ENCODE data around the gene S100A8. TPM values are rescaled to one million over a fixed set of nuclear protein-coding genes. Genes with fewer than 3 reads are reported as not detected.
"Not testable (repeated sequence)": the region's sequence is repeated elsewhere in the genome, so short reads cannot be mapped to it uniquely, and the experiment has no call there.

The S100A8 gene
- total RNA-seq, 2 experiments from 2014 or later = not detected

GRCh38 chr1:153349363-153350320 is 41.2 kb downstream of the S100A8 start:
- ChIA-PET CTCF (interaction anchor here (1.4 to 12.1 kb wide), 2 partner anchors 116 to 145 kb away, joined by 3 to 160 read pairs; no protein-coding TSS in a partner anchor), POLR2A (interaction anchor here (0.6 kb wide), 1 partner anchor 152 kb away, joined by 3 read pairs; no protein-coding TSS in a partner anchor)
- peaks cover 11% of the 10 kb centered on the region for H3K27me3 Mint-ChIP-seq
- H3K27ac Mint-ChIP-seq = no peak overlapping the region
- H3K4me3 Mint-ChIP-seq = no peak overlapping the region
- peaks cover 19% of the 10 kb centered on the region for H3K4me1 Mint-ChIP-seq
- no peaks in the 10 kb centered on the region for H3K36me3 Mint-ChIP-seq (ENCODE audit: low read depth)
- no peak for DNase-seq
- intact Hi-C loops (cut with DNase I, micrococcal nuclease) = loop anchor here (10.0 kb wide), 2 partner anchors 115 to 255 kb away; partner anchors contain the start of gene S100A7 (in 1 of the 2)
- no peaks in the 10 kb centered on the region for H3K9me3 Mint-ChIP-seq (ENCODE audit: low read depth)
- ATAC-seq = no peak

- H3K9me3 Mint-ChIP-seq (ENCODE audit: low read depth) = no peaks in the 10 kb centered on the region
- ATAC-seq = no peak
- POLR2A ChIA-PET = no interaction called here
- no peak within 1 kb of the TSS for H3K4me3 Mint-ChIP-seq
- peaks cover 11% of the 10 kb centered on the region for H3K27me3 Mint-ChIP-seq
- peaks cover 28% of the 10 kb centered on the region for H3K4me1 Mint-ChIP-seq
- CTCF ChIA-PET = interaction anchor here (0.6 to 12.1 kb wide), 3 partner anchors 44 to 146 kb away, joined by 3 to 160 read pairs (median 3); no protein-coding TSS in a partner anchor
- DNase-seq = no peak
- H3K27ac Mint-ChIP-seq = no peak within 1 kb of the TSS
- H3K36me3 Mint-ChIP-seq (ENCODE audit: low read depth) = no peaks in the 10 kb centered on the region
- intact Hi-C loops (cut with DNase I, micrococcal nuclease) = no loop called here
Measured at GRCh38 chr1:153348511-153349362, 42.1 kb downstream of the S100A8 start, which contains the start of gene PGLYRP4. PGLYRP4 (minus strand) TSS chr1:153348841; CDS start chr1:153347932, 909 bp downstream.

- no peak for DNase-seq
- intact Hi-C loops (cut with DNase I, micrococcal nuclease) = no loop called here
Measured at GRCh38 chr1:153347856-153348255, 43.0 kb downstream of the S100A8 start.

GRCh38 chr1:153347049-153347448 is 43.8 kb downstream of the S100A8 start:
- CTCF ChIA-PET = interaction anchor here (1.2 to 1.8 kb wide), 2 partner anchors 9 to 155 kb away, joined by 3 to 8 read pairs; no protein-coding TSS in a partner anchor
- H3K4me1 Mint-ChIP-seq = peaks cover 33% of the 10 kb centered on the region

More at GRCh38 chr1:153347856-153348255, 43.0 kb downstream of the S100A8 start:
- H3K4me1 Mint-ChIP-seq = peaks cover 33% of the 10 kb centered on the region
- ChIA-PET CTCF (interaction anchor here (0.6 kb wide), 1 partner anchor 43 kb away, joined by 3 read pairs; no protein-coding TSS in a partner anchor), POLR2A (no interaction called here)
- H3K4me3 Mint-ChIP-seq = no peak overlapping the region
- H3K27me3 Mint-ChIP-seq = peaks cover 9% of the 10 kb centered on the region
- no peaks in the 10 kb centered on the region for H3K36me3 Mint-ChIP-seq (ENCODE audit: low read depth)
- H3K9me3 Mint-ChIP-seq (ENCODE audit: low read depth) = no peaks in the 10 kb centered on the region
- H3K27ac Mint-ChIP-seq = no peak overlapping the region
- ATAC-seq = no peak

GRCh38 chr1:153346077-153346723 is 44.7 kb downstream of the S100A8 start:
- intact Hi-C loops (cut with DNase I, micrococcal nuclease) = no loop called here
- ChIA-PET CTCF (interaction anchor here (0.6 to 1.8 kb wide), 7 partner anchors 10 to 437 kb away, joined by 3 to 8 read pairs (median 3); no protein-coding TSS in a partner anchor), POLR2A (no interaction called here)
- Mint-ChIP-seq H3K9me3 (ENCODE audit: low read depth) (no peaks in the 10 kb centered on the region), H3K4me3 (no peak overlapping the region), H3K27ac (no peak overlapping the region), H3K36me3 (ENCODE audit: low read depth) (no peaks in the 10 kb centered on the region), H3K4me1 (peaks cover 33% of the 10 kb centered on the region), H3K27me3 (peaks cover 9% of the 10 kb centered on the region)
- DNase-seq (no peak), ATAC-seq (peak; percentile 34)

More at GRCh38 chr1:153347049-153347448, 43.8 kb downstream of the S100A8 start:
- ATAC-seq; H3K27ac Mint-ChIP-seq; H3K27me3 Mint-ChIP-seq; POLR2A ChIA-PET; DNase-seq; intact Hi-C loops (cut with DNase I, micrococcal nuclease); H3K9me3 Mint-ChIP-seq (ENCODE audit: low read depth); H3K4me3 Mint-ChIP-seq; H3K36me3 Mint-ChIP-seq (ENCODE audit: low read depth): not testable (repeated sequence)

GRCh38 chr1:153345187-153346076 is 45.4 kb downstream of the S100A8 start:
- CTCF ChIA-PET = interaction anchor here (0.6 to 3.4 kb wide), 7 partner anchors 7 to 438 kb away, joined by 3 to 20 read pairs (median 3); no protein-coding TSS in a partner anchor
- Mint-ChIP-seq H3K4me3 (no peak overlapping the region), H3K27me3 (peaks cover 9% of the 10 kb centered on the region), H3K36me3 (ENCODE audit: low read depth) (no peaks in the 10 kb centered on the region), H3K9me3 (ENCODE audit: low read depth) (no peaks in the 10 kb centered on the region), H3K4me1 (peaks cover 33% of the 10 kb centered on the region), H3K27ac (no peak overlapping the region)
- DNase-seq (peak; percentile 32), ATAC-seq (peak; percentile 52)
- POLR2A ChIA-PET = no interaction called here
- intact Hi-C loops (cut with DNase I, micrococcal nuclease) = no loop called here

GRCh38 chr1:153344718-153345025 is 46.2 kb downstream of the S100A8 start:
- Mint-ChIP-seq H3K27me3 (peaks cover 9% of the 10 kb centered on the region), H3K27ac (no peak overlapping the region), H3K4me3 (no peak overlapping the region), H3K4me1 (peaks cover 38% of the 10 kb centered on the region), H3K36me3 (ENCODE audit: low read depth) (no peaks in the 10 kb centered on the region), H3K9me3 (ENCODE audit: low read depth) (no peaks in the 10 kb centered on the region)
- intact Hi-C loops (cut with DNase I, micrococcal nuclease) = no loop called here
- CTCF ChIA-PET = interaction anchor here (3.4 kb wide), 1 partner anchor 8 kb away, joined by 20 read pairs; no protein-coding TSS in a partner anchor
- DNase-seq = no peak
- ATAC-seq = no peak
- POLR2A ChIA-PET = no interaction called here

- peak overlapping the region; percentile 20 for H3K27ac Mint-ChIP-seq
- ChIA-PET POLR2A (no interaction called here), CTCF (interaction anchor here (0.9 to 3.4 kb wide), 2 partner anchors 8 to 151 kb away, joined by 5 to 20 read pairs; no protein-coding TSS in a partner anchor)
- ATAC-seq = no peak
- no peak overlapping the region for H3K4me3 Mint-ChIP-seq
- no peaks in the 10 kb centered on the region for H3K9me3 Mint-ChIP-seq (ENCODE audit: low read depth)
- peaks cover 9% of the 10 kb centered on the region for H3K27me3 Mint-ChIP-seq
- DNase-seq = no peak
- no peaks in the 10 kb centered on the region for H3K36me3 Mint-ChIP-seq (ENCODE audit: low read depth)
- intact Hi-C loops (cut with DNase I, micrococcal nuclease) = no loop called here
- H3K4me1 Mint-ChIP-seq = peaks cover 45% of the 10 kb centered on the region
Measured at GRCh38 chr1:153343811-153344717, 46.8 kb downstream of the S100A8 start.

GRCh38 chr1:153343040-153343681 is 47.7 kb downstream of the S100A8 start:
- peaks cover 8% of the 10 kb centered on the region for H3K27me3 Mint-ChIP-seq
- no peak for DNase-seq
- H3K4me1 Mint-ChIP-seq = peaks cover 45% of the 10 kb centered on the region
- H3K4me3 Mint-ChIP-seq = no peak overlapping the region
- no peaks in the 10 kb centered on the region for H3K36me3 Mint-ChIP-seq (ENCODE audit: low read depth)
- intact Hi-C loops (cut with DNase I, micrococcal nuclease) = no loop called here
- ChIA-PET POLR2A (no interaction called here), CTCF (interaction anchor here (0.8 to 3.4 kb wide), 3 partner anchors 9 to 152 kb away, joined by 3 to 20 read pairs (median 5); no protein-coding TSS in a partner anchor)
- peak overlapping the region; percentile 20 for H3K27ac Mint-ChIP-seq
- no peaks in the 10 kb centered on the region for H3K9me3 Mint-ChIP-seq (ENCODE audit: low read depth)
- no peak for ATAC-seq
